Cardiac muscle cell (in vitro differentiated cells and primary cell): Measurements from ENCODE around the gene MYO5B. TPM values are rescaled to one million over a fixed set of nuclear protein-coding genes. Genes with fewer than 3 reads are reported as not detected.

Source experiments
- DNase-seq, 2 donors: peaks; one replicate each; pipeline versions ENCODE4 v3.0.0 to v3.0.0-alpha.2; 2010 to 2017; ENCODE audit warnings: low read depth in 1 of 2, low spot score in 1 of 2
- H3K27ac ChIP-seq: fragments of 200-600 bp; sonication (generic); 2 replicates; pipeline ENCODE4 v1.5.1; 2016
- H3K27me3 ChIP-seq: fragments of 200-600 bp; sonication (generic); 2 replicates; pipeline ENCODE4 v1.6.0; 2016; ENCODE audit warnings: control low read depth
- H3K36me3 ChIP-seq: fragments of 200-600 bp; sonication (generic); 2 replicates; pipeline ENCODE4 v1.5.1; 2016; ENCODE audit warnings: control low read depth
- H3K4me1 ChIP-seq: fragments of 200-600 bp; sonication (generic); 2 replicates; pipeline ENCODE4 v1.8.1; 2017; ENCODE audit warnings: low read depth, mild to moderate bottlenecking, mixed run types
- H3K4me3 ChIP-seq: fragments of 200-600 bp; sonication (generic); 2 replicates; pipeline ENCODE4 v1.5.1; 2016; ENCODE audit warnings: mild to moderate bottlenecking
- H3K9me3 ChIP-seq: fragments of 200-600 bp; sonication (generic); 2 replicates; pipeline ENCODE4 v1.5.1; 2017; ENCODE audit warnings: low read depth, mild to moderate bottlenecking, control low read depth
- CTCF ChIP-seq: IDR thresholded peaks from 2 replicates; pipeline ENCODE4 v1.5.1; 2012; ENCODE audit warnings: low read depth, mild to moderate bottlenecking, low read length
- polyA plus RNA-seq: library from polyadenylated mRNA; unstranded; fragments of >200 nt; fragmentation: Nextera tagmentation; extraction: Ambion mirVana; gene quantifications from 2 replicates; pipeline ENCODE4 v1.2.1, GENCODE V29; 2016
- total RNA-seq: library from RNA; depleted of rRNA; stranded (reverse); fragments of >200 nt; gene quantifications from 2 replicates; pipeline ENCODE4 v1.2.3, GENCODE V29; 2016

Gene MYO5B
- total and polyA plus RNA-seq, 2 experiments from 2014 or later: 3.0 to 16.7 TPM

GRCh38 chr18:50030146-50030545, 164.8 kb downstream of the MYO5B start:
- H3K9me3 ChIP-seq: no peaks in the 10 kb centered on the region
- TF ChIP-seq CTCF: no peak
- no peak overlapping the region for H3K4me3 ChIP-seq
- no peaks in the 10 kb centered on the region for H3K4me1 ChIP-seq
- H3K27me3 ChIP-seq: no peaks in the 10 kb centered on the region
- no peaks in the 10 kb centered on the region for H3K36me3 ChIP-seq
- no peak overlapping the region for H3K27ac ChIP-seq
- DNase-seq: peak in 1 of 2 donors; percentile 18

- Histone ChIP-seq H3K36me3 (no peaks in the 10 kb centered on the region), H3K4me3 (no peak overlapping the region), H3K4me1 (no peaks in the 10 kb centered on the region), H3K27me3 (no peaks in the 10 kb centered on the region), H3K27ac (no peak overlapping the region), H3K9me3 (no peaks in the 10 kb centered on the region)
- no peak for DNase-seq
- no peak for TF ChIP-seq CTCF
Measured at GRCh38 chr18:50027996-50028395, 167.0 kb downstream of the MYO5B start.

- Histone ChIP-seq H3K4me3 (no peak overlapping the region), H3K4me1 (no peaks in the 10 kb centered on the region), H3K27me3 (peaks cover 10% of the 10 kb centered on the region), H3K36me3 (no peaks in the 10 kb centered on the region), H3K9me3 (no peaks in the 10 kb centered on the region), H3K27ac (no peak overlapping the region)
- no peak for TF ChIP-seq CTCF
- DNase-seq: no peak
Measured at GRCh38 chr18:50024466-50024865, 170.5 kb downstream of the MYO5B start.

GRCh38 chr18:50022985-50023384, 172.0 kb downstream of the MYO5B start:
- no peak for DNase-seq
- TF ChIP-seq CTCF: no peak
- H3K9me3 ChIP-seq: no peaks in the 10 kb centered on the region
- H3K4me1 ChIP-seq: no peaks in the 10 kb centered on the region
- H3K27me3 ChIP-seq: peaks cover 10% of the 10 kb centered on the region
- no peak overlapping the region for H3K4me3 ChIP-seq
- H3K27ac ChIP-seq: no peak overlapping the region
- H3K36me3 ChIP-seq: no peaks in the 10 kb centered on the region

GRCh38 chr18:50014606-50015005, 180.3 kb downstream of the MYO5B start:
- Histone ChIP-seq H3K27me3 (peaks cover 23% of the 10 kb centered on the region), H3K4me1 (no peaks in the 10 kb centered on the region), H3K27ac (no peak overlapping the region), H3K4me3 (no peak overlapping the region), H3K36me3 (no peaks in the 10 kb centered on the region), H3K9me3 (no peaks in the 10 kb centered on the region)
- no peak for DNase-seq
- no peak for TF ChIP-seq CTCF
